Esophagus muscularis mucosa (tissue), 3 donors: ENCODE results near the gene CCDC106.

ENCODE experiments used
- CTCF ChIP-seq, 3 experiments: fragments of 200-600 bp in 2 of 3; fragments of 450-650 bp in 1 of 3; sonication (generic) in 2 of 3; IDR thresholded peaks; one replicate each; pipeline ENCODE4 v1.5.1; 2017 to 2019; ENCODE audit warnings: antibody characterized with exemption in 3 of 3, mild to moderate bottlenecking in 2 of 3, moderate library complexity in 1 of 3
- POLR2A ChIP-seq: fragments of 450-650 bp; IDR thresholded peaks from one replicate; pipeline ENCODE4 v1.6.1; 2017; ENCODE audit warnings: antibody characterized with exemption, moderate library complexity, mild to moderate bottlenecking, low read depth
- POLR2AphosphoS5 ChIP-seq, 2 donors: sonication (generic); formaldehyde crosslinking; IDR thresholded peaks; one replicate each; pipeline ENCODE4 v1.6.1; 2017; ENCODE audit warnings: antibody characterized with exemption in 2 of 2

DNA sequence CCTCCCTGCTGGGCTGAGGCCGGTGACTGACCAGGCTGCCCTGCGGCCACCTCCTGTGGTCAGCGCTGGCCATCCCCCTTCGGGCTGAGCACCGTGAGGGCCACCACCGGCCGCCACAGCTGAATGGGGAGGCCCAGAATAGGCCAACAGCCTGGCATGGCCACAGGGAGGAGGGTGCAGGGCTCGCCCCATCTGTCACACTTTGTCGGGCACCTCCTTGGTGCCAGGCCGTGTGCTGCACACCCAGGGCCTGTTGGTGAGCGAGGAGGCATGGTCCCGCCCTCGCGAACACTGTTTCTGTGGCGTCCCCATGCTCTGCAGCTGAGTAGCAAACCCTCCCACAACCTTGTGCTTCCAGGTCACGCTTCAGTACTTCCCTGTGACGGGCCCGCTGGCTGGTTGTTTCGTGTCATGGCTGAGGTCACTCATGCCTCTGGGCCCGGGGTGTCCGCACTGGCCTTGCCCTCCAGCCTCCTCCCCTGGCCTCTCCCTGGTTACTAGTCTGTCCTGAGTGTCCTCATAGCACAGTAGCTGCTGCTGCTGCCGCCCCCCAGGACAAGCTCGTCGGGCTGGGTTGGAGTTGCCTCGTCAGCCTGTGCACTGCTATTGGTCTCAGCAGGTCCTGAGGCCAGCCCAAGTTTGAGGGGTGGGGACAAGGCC lies 42.2 kb downstream of the CCDC106 start:
- TF ChIP-seq CTCF (IDR thresholded peaks at IDR 0.05) (no peak), POLR2A (no peak), POLR2AphosphoS5 (IDR thresholded peaks at IDR 0.05) (no peak)
